GM12892 (cell line): ENCODE measurements around the gene FNBP1.

Source experiments
- POLR2A ChIP-seq: IDR thresholded peaks from 2 replicates; pipeline ENCODE4 v1.6.1; 2011; ENCODE audit warnings: low read depth, low read length, control low read depth
- POLR2AphosphoS5 ChIP-seq: IDR thresholded peaks from 2 replicates; pipeline ENCODE4 v1.6.1; 2011; ENCODE audit warnings: low read depth, low read length, control low read depth
- TAF1 ChIP-seq: IDR thresholded peaks from 2 replicates; pipeline ENCODE4 v1.6.1; 2011; ENCODE audit warnings: low read depth, mild to moderate bottlenecking, control low read depth, low read length, borderline replicate concordance

DNA sequence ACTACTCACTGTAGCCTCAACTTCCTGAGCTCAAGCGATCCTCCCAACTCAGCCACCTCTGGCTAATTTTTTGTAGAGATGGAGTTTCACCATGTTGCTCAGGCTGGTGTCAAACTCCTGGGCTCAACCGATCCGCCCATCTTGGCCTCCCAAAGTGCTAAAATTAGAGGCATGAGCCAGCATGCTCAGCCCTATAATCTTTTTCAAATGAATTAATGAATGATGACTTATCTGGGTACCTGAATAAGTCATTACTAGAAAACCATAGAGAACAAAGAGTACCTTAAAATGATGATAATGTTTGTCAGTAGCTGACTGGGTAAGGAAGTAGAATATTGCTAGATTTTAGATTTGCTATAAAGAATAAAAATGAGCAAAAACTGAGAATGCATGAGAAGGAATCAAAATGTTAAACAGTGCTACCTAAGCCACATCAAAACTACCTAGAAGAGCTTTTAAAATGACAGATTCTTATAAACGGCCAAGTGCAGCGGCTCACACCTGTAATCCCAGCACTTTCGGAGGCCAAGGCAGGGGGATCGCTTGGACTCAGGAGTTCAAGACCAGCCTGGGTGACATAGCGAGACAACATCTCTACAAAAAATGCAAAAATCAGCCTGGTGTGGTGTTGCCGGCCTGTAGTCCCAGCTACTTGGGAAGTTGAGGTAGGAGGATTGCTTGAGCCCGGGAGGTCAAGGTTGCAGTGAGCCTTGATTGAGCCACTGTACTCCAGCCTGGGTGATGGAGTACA is 13.6 kb downstream of the FNBP1 start:
- no peak; the same call in 1 of the 2 replicates for TF ChIP-seq POLR2A
- TF ChIP-seq POLR2AphosphoS5 = no peak; the same call in 1 of the 2 replicates
- TF ChIP-seq TAF1 = no peak
